Astrocyte (in vitro differentiated cells and primary cell): ENCODE measurements around the gene TROAP. TPM values are rescaled to one million over a fixed set of nuclear protein-coding genes. Genes with fewer than 3 reads are reported as not detected.
A peak's percentile ranks its signal among the peaks of the same experiment; 100 is the strongest.

Experiments
- DNase-seq: peaks from one replicate; pipeline ENCODE4 v3.0.0-alpha.2; 2010; ENCODE audit warnings: low read depth
- FAIRE-seq: peaks from 2 replicates; lab custom pipeline; 2011; peaks lifted over from hg19 to GRCh38; lab: Jason Lieb, UNC
- H2AFZ ChIP-seq: 2 replicates; pipeline ENCODE4 v1.6.0; 2012; ENCODE audit warnings: low read depth, low read length, inconsistent platforms
- H3K27ac ChIP-seq: 2 replicates; pipeline ENCODE4 v1.5.1; 2011; ENCODE audit warnings: low read depth, low read length, inconsistent platforms
- H3K27me3 ChIP-seq: 2 replicates; pipeline ENCODE4 v1.6.0; 2011; ENCODE audit warnings: low read length, inconsistent platforms; ENCODE audit not compliant: insufficient read depth
- H3K36me3 ChIP-seq: 2 replicates; pipeline ENCODE4 v1.5.1; 2011; ENCODE audit warnings: low read length, inconsistent platforms; ENCODE audit not compliant: insufficient read depth
- H3K4me1 ChIP-seq: 2 replicates; pipeline ENCODE4 v1.5.1; 2011; ENCODE audit warnings: low read length, inconsistent platforms; ENCODE audit not compliant: insufficient read depth
- H3K4me2 ChIP-seq: 2 replicates; pipeline ENCODE4 v1.6.0; 2012; ENCODE audit warnings: low read length, inconsistent platforms
- H3K4me3 ChIP-seq: 2 replicates; pipeline ENCODE4 v1.5.1; 2011; ENCODE audit warnings: low read depth, mild to moderate bottlenecking, low read length, inconsistent platforms; ENCODE audit not compliant: insufficient read depth
- H3K79me2 ChIP-seq: 2 replicates; pipeline ENCODE4 v1.6.0; 2012; ENCODE audit warnings: mild to moderate bottlenecking, low read length, inconsistent platforms; ENCODE audit not compliant: insufficient read depth
- H3K9ac ChIP-seq: 2 replicates; pipeline ENCODE4 v1.6.0; 2012; ENCODE audit warnings: mild to moderate bottlenecking, low read length, inconsistent platforms
- H3K9me3 ChIP-seq: 2 replicates; pipeline ENCODE4 v1.5.1; 2012; ENCODE audit warnings: low read depth, mild to moderate bottlenecking, low read length, inconsistent platforms; ENCODE audit not compliant: insufficient read depth
- H4K20me1 ChIP-seq: 2 replicates; pipeline ENCODE4 v1.6.0; 2012; ENCODE audit warnings: low read length, inconsistent platforms; ENCODE audit not compliant: insufficient read depth
- H3K27ac Mint-ChIP-seq: one replicate; pipeline ENCODE4 v1.8.0; 2021; ENCODE audit warnings: mild to moderate bottlenecking, mixed read lengths; ENCODE audit not compliant: unreplicated experiment
- H3K27me3 Mint-ChIP-seq: one replicate; pipeline ENCODE4 v1.8.0; 2021; ENCODE audit warnings: low read depth, mixed read lengths; ENCODE audit not compliant: unreplicated experiment
- H3K36me3 Mint-ChIP-seq: one replicate; pipeline ENCODE4 v1.8.0; 2021; ENCODE audit warnings: low read depth, mixed read lengths; ENCODE audit not compliant: unreplicated experiment
- H3K4me1 Mint-ChIP-seq: one replicate; pipeline ENCODE4 v1.8.0; 2021; ENCODE audit warnings: low read depth, mixed read lengths; ENCODE audit not compliant: unreplicated experiment
- H3K4me3 Mint-ChIP-seq: one replicate; pipeline ENCODE4 v1.8.0; 2021; ENCODE audit warnings: mild to moderate bottlenecking, moderate library complexity, mixed read lengths; ENCODE audit not compliant: unreplicated experiment
- H3K9me3 Mint-ChIP-seq: one replicate; pipeline ENCODE4 v1.8.0; 2021; ENCODE audit warnings: mild to moderate bottlenecking, mixed read lengths; ENCODE audit not compliant: unreplicated experiment
- CTCF ChIP-seq: IDR thresholded peaks from 2 replicates; pipeline ENCODE4 v1.5.1; 2011; ENCODE audit warnings: low read depth, mild to moderate bottlenecking, inconsistent platforms, low read length, moderate library complexity; ENCODE audit not compliant: insufficient read depth
- EZH2 ChIP-seq: IDR thresholded peaks from 2 replicates; pipeline ENCODE4 v1.6.1; 2012; ENCODE audit warnings: mild to moderate bottlenecking, low read length, inconsistent platforms; ENCODE audit not compliant: insufficient read depth
- total RNA-seq: library from RNA; stranded (reverse); gene quantifications from 2 replicates; pipeline ENCODE4 v1.2.1, GENCODE V29; 2021

Gene TROAP
- total RNA-seq, 1 donor from 2014 or later = 2.7 TPM

- H4K20me1 ChIP-seq = no peaks in the 10 kb centered on the region
- H3K27me3 Mint-ChIP-seq = peaks cover 35% of the 10 kb centered on the region
- H3K4me3 Mint-ChIP-seq = no peak overlapping the region
- H3K36me3 Mint-ChIP-seq = no peaks in the 10 kb centered on the region
- no peak overlapping the region for H3K9ac ChIP-seq
- H3K27me3 ChIP-seq = peaks cover 11% of the 10 kb centered on the region
- H3K27ac ChIP-seq = no peak overlapping the region
- FAIRE-seq = no peak
- H3K79me2 ChIP-seq = no peaks in the 10 kb centered on the region
- DNase-seq = no peak
- H3K9me3 Mint-ChIP-seq = no peaks in the 10 kb centered on the region
- H3K4me2 ChIP-seq = no peak overlapping the region
- H3K4me1 ChIP-seq = no peaks in the 10 kb centered on the region
- no peak for TF ChIP-seq CTCF
- no peak for TF ChIP-seq EZH2
- H3K4me3 ChIP-seq = no peak overlapping the region
- no peaks in the 10 kb centered on the region for H3K9me3 ChIP-seq
- H2AFZ ChIP-seq = no peak overlapping the region
- no peaks in the 10 kb centered on the region for H3K4me1 Mint-ChIP-seq
- H3K36me3 ChIP-seq = no peaks in the 10 kb centered on the region
- H3K27ac Mint-ChIP-seq = no peak overlapping the region
Observed at GRCh38 chr12:49288922-49289555, 34.0 kb upstream of the TROAP start.

GRCh38 chr12:49292729-49293055 lies 30.4 kb upstream of the TROAP start:
- Histone ChIP-seq H3K27ac (no peak overlapping the region), H3K36me3 (no peaks in the 10 kb centered on the region), H3K4me2 (no peak overlapping the region), H3K4me3 (no peak overlapping the region), H3K9me3 (no peaks in the 10 kb centered on the region), H3K9ac (no peak overlapping the region), H2AFZ (no peak overlapping the region), H4K20me1 (no peaks in the 10 kb centered on the region), H3K4me1 (peaks cover 2% of the 10 kb centered on the region), H3K27me3 (peaks cover 36% of the 10 kb centered on the region), H3K79me2 (no peaks in the 10 kb centered on the region)
- Mint-ChIP-seq H3K4me3 (no peak overlapping the region), H3K27ac (no peak overlapping the region), H3K4me1 (no peaks in the 10 kb centered on the region), H3K9me3 (no peaks in the 10 kb centered on the region), H3K27me3 (peaks cover 58% of the 10 kb centered on the region), H3K36me3 (no peaks in the 10 kb centered on the region)
- TF ChIP-seq CTCF (no peak), EZH2 (no peak)
- DNase-seq (no peak), FAIRE-seq (no peak)

GRCh38 chr12:49293056-49293956 lies 29.7 kb upstream of the TROAP start:
- no peak for FAIRE-seq
- Mint-ChIP-seq H3K36me3 (no peaks in the 10 kb centered on the region), H3K27ac (no peak overlapping the region), H3K4me3 (no peak overlapping the region), H3K27me3 (peaks cover 61% of the 10 kb centered on the region), H3K9me3 (no peaks in the 10 kb centered on the region), H3K4me1 (no peaks in the 10 kb centered on the region)
- Histone ChIP-seq H3K27me3 (peaks cover 42% of the 10 kb centered on the region), H3K36me3 (no peaks in the 10 kb centered on the region), H3K27ac (no peak overlapping the region), H3K9me3 (no peaks in the 10 kb centered on the region), H2AFZ (peak overlapping the region; percentile 52), H3K9ac (no peak overlapping the region), H3K4me2 (peak overlapping the region; percentile 11), H4K20me1 (no peaks in the 10 kb centered on the region), H3K4me3 (no peak overlapping the region), H3K79me2 (no peaks in the 10 kb centered on the region), H3K4me1 (peaks cover 2% of the 10 kb centered on the region)
- no peak for DNase-seq
- TF ChIP-seq CTCF (no peak), EZH2 (no peak)
